GM12878 (cell line): ENCODE data around the gene GAK. TPM values are rescaled to one million over a fixed set of nuclear protein-coding genes. Genes with fewer than 3 reads are reported as not detected.

Experiments used
- ATAC-seq: fragments of 200-7000 bp; cut with Tn5 transposase; 3 replicates; pipeline ENCODE4 v1.9.1; 2020; ENCODE audit warnings: mild to moderate bottlenecking, moderate library complexity
- BruUV-seq: library from RNA; stranded (reverse); fragments of 400-500 nt; replicated peaks from 2 replicates; lab custom pipeline; 2021; lab: Mats Ljungman, UMichigan
- CTCF ChIA-PET: fragments of 300-600 bp; sonication (Branson Sonifier 250); formaldehyde crosslinking; extraction: SDS; loops from one replicate; lab custom pipeline; 2021; ENCODE audit warnings: inconsistent platforms; lab: Yijun Ruan, JAX
- POLR2A ChIA-PET: fragments of 350-600 bp; formaldehyde crosslinking; extraction: SDS; loops from one replicate; lab custom pipeline; 2021; ENCODE audit warnings: inconsistent platforms; lab: Charles Lee
- RAD21 ChIA-PET: fragments of 300-600 bp; sonication (Branson Sonifier 250); formaldehyde crosslinking; loops from one replicate; lab custom pipeline; 2023; ENCODE audit warnings: antibody characterized with exemption; ENCODE audit not compliant: unreplicated experiment; lab: Charles Lee
- SMC1A ChIA-PET: fragments of 300-600 bp; sonication (Branson Sonifier 250); formaldehyde crosslinking; loops from one replicate; lab custom pipeline; 2023; ENCODE audit not compliant: unreplicated experiment, uncharacterized antibody; lab: Charles Lee
- DNase-seq: peaks from one replicate; pipeline ENCODE4 v3.0.0-alpha.2; 2011; ENCODE audit warnings: low read depth, low spot score
- FAIRE-seq: peaks from 3 replicates; lab custom pipeline; 2011; peaks lifted over from hg19 to GRCh38; lab: Jason Lieb, UNC
- H2AFZ ChIP-seq: 2 replicates; pipeline ENCODE4 v1.6.0; 2011; ENCODE audit warnings: low read depth, low read length, control low read depth; ENCODE audit not compliant: control insufficient read depth
- H3K27ac ChIP-seq: 2 replicates; pipeline ENCODE4 v1.5.1; 2011; ENCODE audit warnings: control low read depth; ENCODE audit not compliant: control insufficient read depth, insufficient read depth
- H3K27me3 ChIP-seq, 2 experiments: replicated peaks in 1 of 2; 2 replicates each; pipeline versions ENCODE4 v1.6.0 to v1.6.1; 2011; ENCODE audit warnings: low read length in 1 of 2; ENCODE audit not compliant: control insufficient read depth in 2 of 2, insufficient read depth in 2 of 2
- H3K36me3 ChIP-seq, 2 experiments: 2 replicates each; pipeline ENCODE4 v1.5.1; 2011; ENCODE audit warnings: low read length in 1 of 2; ENCODE audit not compliant: control insufficient read depth in 2 of 2, insufficient read depth in 2 of 2
- H3K4me1 ChIP-seq: 2 replicates; pipeline ENCODE4 v1.6.1; 2011; ENCODE audit warnings: mild to moderate bottlenecking, low read length, moderate library complexity, mixed read lengths; ENCODE audit not compliant: control insufficient read depth, insufficient read depth
- H3K4me2 ChIP-seq: 2 replicates; pipeline ENCODE4 v1.6.0; 2011; ENCODE audit warnings: control low read depth; ENCODE audit not compliant: control insufficient read depth, insufficient read depth
- H3K4me3 ChIP-seq: fragments of 200-600 bp; sonication (generic); 2 replicates; pipeline ENCODE4 v1.5.1; 2016
- H3K79me2 ChIP-seq: 2 replicates; pipeline ENCODE4 v1.6.0; 2011; ENCODE audit warnings: low read length; ENCODE audit not compliant: control insufficient read depth, insufficient read depth
- H3K9ac ChIP-seq: 2 replicates; pipeline ENCODE4 v1.8.0; 2011; ENCODE audit warnings: low read length, control low read depth, mixed read lengths; ENCODE audit not compliant: control insufficient read depth, insufficient read depth
- H3K9me3 ChIP-seq: replicated peaks from 3 replicates; pipeline ENCODE4 v1.5.1; 2011; ENCODE audit warnings: mild to moderate bottlenecking, low read length; ENCODE audit not compliant: control insufficient read depth, insufficient read depth
- H4K20me1 ChIP-seq: 2 replicates; pipeline ENCODE4 v1.6.0; 2011; ENCODE audit not compliant: control insufficient read depth, insufficient read depth
- ASH2L ChIP-seq: fragments of 300-600, 200-600 bp; sonication (generic); IDR thresholded peaks from 2 replicates; pipeline ENCODE4 v1.6.1; 2017; ENCODE audit warnings: low read depth, mild to moderate bottlenecking, borderline replicate concordance
- HDAC2 ChIP-seq: fragments of 200-600 bp; sonication (generic); IDR thresholded peaks from 2 replicates; pipeline ENCODE4 v1.6.1; 2017
- HDAC6 ChIP-seq: fragments of 200-600 bp; sonication (generic); IDR thresholded peaks from one replicate; pipeline ENCODE4 v1.8.0; 2017; ENCODE audit warnings: antibody characterized with exemption; ENCODE audit not compliant: unreplicated experiment
- KLF5 ChIP-seq: fragments of 450-650 bp; IDR thresholded peaks from 2 replicates; pipeline ENCODE4 v1.6.1; 2014; ENCODE audit warnings: mild to moderate bottlenecking; ENCODE audit not compliant: partially characterized antibody
- MYC ChIP-seq: IDR thresholded peaks from 2 replicates; pipeline ENCODE4 v1.6.1; 2011; ENCODE audit warnings: mild to moderate bottlenecking, low read length, moderate library complexity, inconsistent platforms; ENCODE audit not compliant: insufficient read depth, insufficient replicate concordance, insufficient read length, severe bottlenecking
- RAD21 ChIP-seq: IDR thresholded peaks from 2 replicates; pipeline ENCODE4 v1.6.1; 2011; ENCODE audit warnings: mild to moderate bottlenecking, low read depth, low read length, moderate library complexity; ENCODE audit not compliant: insufficient read depth
- SKIL ChIP-seq: fragments of 450-650 bp; IDR thresholded peaks from 2 replicates; pipeline ENCODE4 v1.6.1; 2017; ENCODE audit warnings: mild to moderate bottlenecking, low read depth, inconsistent platforms; ENCODE audit not compliant: poor library complexity, severe bottlenecking
- STAT3 ChIP-seq: IDR thresholded peaks from 2 replicates; pipeline ENCODE4 v1.6.1; 2011; ENCODE audit warnings: low read depth, low read length, improper control_type of control experiment
- TCF12 ChIP-seq: IDR thresholded peaks from 2 replicates; pipeline ENCODE4 v1.6.1; 2011; ENCODE audit warnings: low read depth, mild to moderate bottlenecking, low read length
- TCF7 ChIP-seq: IDR thresholded peaks from 2 replicates; pipeline ENCODE4 v1.6.1; 2014; ENCODE audit warnings: antibody characterized with exemption, borderline replicate concordance
- ZBTB33 ChIP-seq: fragments of 450-650 bp; IDR thresholded peaks from 2 replicates; pipeline ENCODE4 v1.6.1; 2017; ENCODE audit warnings: mild to moderate bottlenecking
- ZNF207 ChIP-seq: fragments of 450-650 bp; IDR thresholded peaks from 2 replicates; pipeline ENCODE4 v1.6.1; 2014; ENCODE audit warnings: antibody characterized with exemption, mild to moderate bottlenecking, borderline replicate concordance
- ZNF274 ChIP-seq: IDR thresholded peaks from one replicate; pipeline ENCODE4 v1.8.0; 2011; ENCODE audit not compliant: insufficient read length, insufficient read depth
- ZNF592 ChIP-seq: fragments of 450-650 bp; IDR thresholded peaks from 2 replicates; pipeline ENCODE4 v1.6.1; 2017; ENCODE audit warnings: mild to moderate bottlenecking, moderate library complexity
- WGBS: methylation state at CpG from one replicate; pipeline ENCODE4 v1.1.6; 2016; ENCODE audit warnings: low lambda C conversion rate; ENCODE audit not compliant: insufficient replicate concordance, insufficient coverage; ENCODE audit errors: missing lambda C conversion rate; 5-methylcytosine and 5-hydroxymethylcytosine counted together
- in situ Hi-C: fragments of 300-500 bp; cut with MboI; formaldehyde crosslinking; loops from 9 replicates; pipeline ENCODE4 v1.14.3; 2018; ENCODE audit warnings: mixed read lengths
- intact Hi-C: fragments of 100-400 bp; cut with micrococcal nuclease; formaldehyde crosslinking; loops from one replicate; pipeline ENCODE4 v1.14.2; 2022; ENCODE audit not compliant: unreplicated experiment
- polyA plus RNA-seq, 11 experiments: library from polyadenylated mRNA; depleted of rRNA in 4 of 11; unstranded in 6 of 11; stranded (reverse) in 5 of 11; fragments of >200 nt; fragmentation: Nextera tagmentation in 4 of 11; fragmentation: Illumina TruSeq in 1 of 11; extraction: Ambion mirVana in 4 of 11; extraction: Trizol in 1 of 11; gene quantifications; 1 replicate in 1 of 11; 2 replicates in 10 of 11; pipeline versions ENCODE4 v1.2.1 to v1.2.3, GENCODE V29; 2011 to 2016; ENCODE audit warnings: inconsistent platforms in 2 of 11, missing spikeins in 2 of 11, low read depth in 1 of 11
- total RNA-seq, 4 experiments: library from RNA; depleted of rRNA in 3 of 4; stranded (reverse); fragments of >200 nt in 3 of 4; fragmentation: Illumina TruSeq in 1 of 4; extraction: Trizol in 1 of 4; gene quantifications; 2 replicates each; pipeline versions ENCODE4 v1.2.1 to v1.2.3, GENCODE V29; 2013 to 2021

GAK gene
- total and polyA plus RNA-seq, 10 of the 15 experiments (the other 5 are each of a cell fraction or from before 2014, with no cell fraction given): 0.82 to 127 (median 53.8) TPM

- TF ChIP-seq ZBTB33: no peak
- no peak for TF ChIP-seq ZNF207
- no peak for TF ChIP-seq HDAC6
Observed at GRCh38 chr4:866068-866760, 65.9 kb downstream of the GAK start (continued).

- peaks cover 23 to 44% of the 10 kb centered on the region in 2 experiments; a peak in 3 of 4 replicates for H3K36me3 ChIP-seq
- BruUV-seq: no TSS peak
- RAD21 ChIA-PET: no interaction called here
Observed at GRCh38 chr4:865572-865971, 66.5 kb downstream of the GAK start.

More at GRCh38 chr4:865572-865971, 66.5 kb downstream of the GAK start:
- DNase-seq (no peak), ATAC-seq (no peak; the same call in 2 of the 3 replicates), FAIRE-seq (no peak)
- no peak overlapping the region for H3K27ac ChIP-seq
- WGBS: 96% methylated on average over 18 of the region's 18 CpGs
- no peaks in the 10 kb centered on the region for H3K79me2 ChIP-seq
- no peak overlapping the region for H2AFZ ChIP-seq
- POLR2A ChIA-PET: no interaction called here
- intact Hi-C loops (no loop called here), in situ Hi-C loops (no loop called here)
- TF ChIP-seq ZNF274 (no peak), KLF5 (no peak), TCF12 (no peak), ASH2L (no peak), STAT3 (no peak), TCF7 (no peak), RAD21 (no peak), HDAC2 (no peak), ZNF592 (no peak), SKIL (no peak), MYC (no peak)
- H3K9me3 ChIP-seq: no peaks in the 10 kb centered on the region; the same call in 2 of the 3 replicates
- no peaks in the 10 kb centered on the region for H3K27me3 ChIP-seq
- H3K4me1 ChIP-seq: no peaks in the 10 kb centered on the region
- H3K4me2 ChIP-seq: no peak overlapping the region
- no peak overlapping the region for H3K9ac ChIP-seq
- CTCF ChIA-PET: no interaction called here
- SMC1A ChIA-PET: no interaction called here
- H4K20me1 ChIP-seq: no peaks in the 10 kb centered on the region
- H3K4me3 ChIP-seq: no peak overlapping the region
